Panc1 (cell line): ENCODE data around the gene CTCFL. TPM values are rescaled to one million over a fixed set of nuclear protein-coding genes. Genes with fewer than 3 reads are reported as not detected.
"Not testable (repeated sequence)": the region's sequence is repeated elsewhere in the genome, so short reads cannot be mapped to it uniquely, and the experiment has no call there.

Experiments used
- ATAC-seq: fragments of 200-7000 bp; cut with Tn5 transposase; 2 replicates; pipeline ENCODE4 v1.9.1; 2020; ENCODE audit warnings: mild to moderate bottlenecking, moderate library complexity
- BruUV-seq: library from RNA; stranded (reverse); fragments of 400-500 nt; replicated peaks from 2 replicates; lab custom pipeline; 2021; lab: Mats Ljungman, UMichigan
- CTCF ChIA-PET: fragments of 300-600 bp; sonication (Branson Sonifier 250); formaldehyde crosslinking; loops from one replicate; lab custom pipeline; 2022; ENCODE audit warnings: antibody characterized with exemption; lab: Charles Lee
- POLR2A ChIA-PET: fragments of 300-600 bp; sonication (Branson Sonifier 250); formaldehyde crosslinking; loops from one replicate; lab custom pipeline; 2022; ENCODE audit warnings: antibody characterized with exemption; lab: Charles Lee
- DNase-seq: peaks from one replicate; pipeline ENCODE4 v3.0.0-alpha.2; 2010; ENCODE audit warnings: low read depth, low spot score
- H3K27ac ChIP-seq: 2 replicates; pipeline ENCODE4 v1.5.1; 2011; ENCODE audit warnings: mild to moderate bottlenecking, low read length, inconsistent platforms
- H3K27me3 ChIP-seq: fragments of 200-500 bp; sonication (Bioruptor generic); 2 replicates; pipeline ENCODE4 v1.6.0; 2014; ENCODE audit warnings: low read length, inconsistent platforms; ENCODE audit not compliant: control insufficient read depth, insufficient read depth
- H3K36me3 ChIP-seq: fragments of 200-500 bp; sonication (Bioruptor generic); 2 replicates; pipeline ENCODE4 v1.5.1; 2014; ENCODE audit warnings: inconsistent platforms, mild to moderate bottlenecking, low read length, moderate library complexity; ENCODE audit not compliant: control insufficient read depth, insufficient read depth
- H3K4me1 ChIP-seq: 2 replicates; pipeline ENCODE4 v1.5.1; 2011; ENCODE audit warnings: inconsistent platforms, mild to moderate bottlenecking, low read length, moderate library complexity; ENCODE audit not compliant: control insufficient read depth, insufficient read depth
- H3K4me3 ChIP-seq, 2 experiments: 2 replicates each; pipeline ENCODE4 v1.5.1; 2011 to 2012; ENCODE audit warnings: low read depth in 2 of 2, low read length in 2 of 2, mild to moderate bottlenecking in 2 of 2, inconsistent platforms in 1 of 2, moderate library complexity in 1 of 2
- H3K9me3 ChIP-seq: fragments of 200-500 bp; sonication (Bioruptor generic); 2 replicates; pipeline ENCODE4 v1.5.1; 2014; ENCODE audit warnings: low read depth, mild to moderate bottlenecking, inconsistent platforms, low read length, moderate library complexity; ENCODE audit not compliant: control insufficient read depth, insufficient read depth
- CTCF ChIP-seq: fragments of 450-650 bp; IDR thresholded peaks from 2 replicates; pipeline ENCODE4 v1.5.1; 2017; ENCODE audit warnings: mild to moderate bottlenecking
- POLR2AphosphoS5 ChIP-seq: IDR thresholded peaks from 2 replicates; pipeline ENCODE4 v1.6.1; 2012; ENCODE audit warnings: mild to moderate bottlenecking, low read depth, low read length, moderate library complexity
- SIN3A ChIP-seq: IDR thresholded peaks from 2 replicates; pipeline ENCODE4 v1.6.1; 2012; ENCODE audit warnings: low read depth, mild to moderate bottlenecking, low read length, moderate library complexity, borderline replicate concordance; ENCODE audit not compliant: insufficient read depth
- TCF7L2 ChIP-seq: IDR thresholded peaks from 2 replicates; pipeline ENCODE4 v1.6.1; 2011; ENCODE audit warnings: mild to moderate bottlenecking, low read depth, low read length, inconsistent platforms
- in situ Hi-C: cut with HindIII; loops from 2 replicates; pipeline ENCODE4 v1.10.0; 2016; ENCODE audit warnings: low sequenced_read_pairs, low pct_unique_long_range_greater_than_20kb
- intact Hi-C: fragments of 100-400 bp; cut with micrococcal nuclease; formaldehyde crosslinking; loops from one replicate; pipeline ENCODE4 v1.10.0; 2022; ENCODE audit not compliant: unreplicated experiment
- total RNA-seq: library from RNA; stranded (reverse); gene quantifications from one replicate; pipeline ENCODE4 v1.2.1, GENCODE V29; 2021; ENCODE audit not compliant: unreplicated experiment
- TF ChIP-seq, protein P1 (sequence below), 2 experiments: IDR thresholded peaks; 2 replicates each; pipeline ENCODE4 v1.6.1; 2011 to 2012; ENCODE audit warnings: low read depth in 2 of 2, control low read depth in 1 of 2, low read length in 1 of 2, mild to moderate bottlenecking in 1 of 2, moderate library complexity in 1 of 2; ENCODE audit not compliant: insufficient read depth in 1 of 2

The CTCFL gene
- total RNA-seq, 1 experiment from 2014 or later: 0.05 TPM

GRCh38 chr20:57513199-57513598, 11.7 kb downstream of the CTCFL start:
- DNase-seq (no peak), ATAC-seq (no peak)
- no peak overlapping the region for H3K27ac ChIP-seq
- in situ Hi-C loops: no loop called here
- POLR2A ChIA-PET: no interaction called here
- no peak overlapping the region for H3K4me3 ChIP-seq
- CTCF ChIA-PET: no interaction called here
- TF ChIP-seq SIN3A (no peak), CTCF (no peak), TCF7L2 (no peak), POLR2AphosphoS5 (no peak)
- TF ChIP-seq, protein P1, sequence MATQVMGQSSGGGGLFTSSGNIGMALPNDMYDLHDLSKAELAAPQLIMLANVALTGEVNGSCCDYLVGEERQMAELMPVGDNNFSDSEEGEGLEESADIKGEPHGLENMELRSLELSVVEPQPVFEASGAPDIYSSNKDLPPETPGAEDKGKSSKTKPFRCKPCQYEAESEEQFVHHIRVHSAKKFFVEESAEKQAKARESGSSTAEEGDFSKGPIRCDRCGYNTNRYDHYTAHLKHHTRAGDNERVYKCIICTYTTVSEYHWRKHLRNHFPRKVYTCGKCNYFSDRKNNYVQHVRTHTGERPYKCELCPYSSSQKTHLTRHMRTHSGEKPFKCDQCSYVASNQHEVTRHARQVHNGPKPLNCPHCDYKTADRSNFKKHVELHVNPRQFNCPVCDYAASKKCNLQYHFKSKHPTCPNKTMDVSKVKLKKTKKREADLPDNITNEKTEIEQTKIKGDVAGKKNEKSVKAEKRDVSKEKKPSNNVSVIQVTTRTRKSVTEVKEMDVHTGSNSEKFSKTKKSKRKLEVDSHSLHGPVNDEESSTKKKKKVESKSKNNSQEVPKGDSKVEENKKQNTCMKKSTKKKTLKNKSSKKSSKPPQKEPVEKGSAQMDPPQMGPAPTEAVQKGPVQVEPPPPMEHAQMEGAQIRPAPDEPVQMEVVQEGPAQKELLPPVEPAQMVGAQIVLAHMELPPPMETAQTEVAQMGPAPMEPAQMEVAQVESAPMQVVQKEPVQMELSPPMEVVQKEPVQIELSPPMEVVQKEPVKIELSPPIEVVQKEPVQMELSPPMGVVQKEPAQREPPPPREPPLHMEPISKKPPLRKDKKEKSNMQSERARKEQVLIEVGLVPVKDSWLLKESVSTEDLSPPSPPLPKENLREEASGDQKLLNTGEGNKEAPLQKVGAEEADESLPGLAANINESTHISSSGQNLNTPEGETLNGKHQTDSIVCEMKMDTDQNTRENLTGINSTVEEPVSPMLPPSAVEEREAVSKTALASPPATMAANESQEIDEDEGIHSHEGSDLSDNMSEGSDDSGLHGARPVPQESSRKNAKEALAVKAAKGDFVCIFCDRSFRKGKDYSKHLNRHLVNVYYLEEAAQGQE (IDR thresholded peaks at IDR 0.05; ENCODE audit: insufficient read depth in 1 of 2, low read depth in 2 of 2, low read length in 1 of 2): no peak
- no peaks in the 10 kb centered on the region for H3K9me3 ChIP-seq
- BruUV-seq: no TSS peak
- H3K4me1 ChIP-seq: no peaks in the 10 kb centered on the region
- no peaks in the 10 kb centered on the region for H3K27me3 ChIP-seq
- no peaks in the 10 kb centered on the region for H3K36me3 ChIP-seq
- intact Hi-C loops: loop anchor here (1.0 kb wide), 1 partner anchor 81 kb away; no protein-coding TSS in a partner anchor

DNA sequence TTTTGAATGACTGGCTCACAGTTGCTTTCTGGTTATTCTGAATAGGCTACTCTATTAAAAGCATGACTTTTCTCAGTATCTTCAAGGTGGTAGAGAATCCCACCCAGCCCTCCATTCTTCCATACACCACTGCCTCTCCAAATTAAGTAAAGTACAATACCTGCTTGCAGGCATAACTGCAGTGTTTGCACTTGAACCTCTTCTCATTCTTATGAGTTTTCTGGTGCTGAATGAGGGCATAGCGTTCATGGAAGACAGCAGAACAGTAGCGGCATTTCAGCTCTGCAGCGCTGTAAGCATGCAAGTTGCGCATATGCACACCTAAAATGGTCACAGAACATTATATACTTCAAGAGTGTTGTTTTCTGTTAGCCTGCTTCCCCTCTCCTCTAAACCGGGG, 12.5 kb downstream of the CTCFL start:
- TF ChIP-seq TCF7L2 (no peak), POLR2AphosphoS5 (no peak), SIN3A (no peak), CTCF (no peak)
- TF ChIP-seq, protein P1 (IDR thresholded peaks at IDR 0.05; ENCODE audit: insufficient read depth in 1 of 2, low read depth in 2 of 2, low read length in 1 of 2): no peak
- POLR2A ChIA-PET: no interaction called here
- no peak overlapping the region for H3K4me3 ChIP-seq
- no peak for DNase-seq
- ATAC-seq: no peak
- H3K27me3 ChIP-seq: no peaks in the 10 kb centered on the region
- H3K4me1 ChIP-seq: no peaks in the 10 kb centered on the region
- H3K27ac ChIP-seq: no peak overlapping the region
- H3K9me3 ChIP-seq: no peaks in the 10 kb centered on the region
- CTCF ChIA-PET: no interaction called here
- BruUV-seq: no TSS peak
- intact Hi-C loops: no loop called here
- in situ Hi-C loops: no loop called here
- no peaks in the 10 kb centered on the region for H3K36me3 ChIP-seq

DNA sequence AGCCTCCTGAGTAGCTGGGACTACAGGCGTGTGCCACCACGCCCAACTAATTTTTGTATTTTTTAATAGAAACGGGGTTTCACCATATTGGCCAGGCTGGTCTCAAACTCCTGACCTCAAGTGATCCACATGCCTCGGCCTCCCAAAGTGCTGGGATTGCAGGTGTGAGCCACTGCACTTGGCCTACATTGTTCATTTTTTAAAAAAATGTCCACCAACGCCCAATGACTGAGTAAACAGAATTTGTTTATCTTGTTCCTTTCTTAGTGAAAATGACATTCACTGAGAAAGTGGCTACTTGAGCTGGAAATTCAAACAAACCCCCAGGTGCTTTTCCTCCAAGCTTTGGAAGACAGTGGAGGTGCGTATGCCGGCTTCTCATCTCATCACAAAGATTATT, 13.2 kb downstream of the CTCFL start:
- H3K27ac ChIP-seq, H3K36me3 ChIP-seq, H3K9me3 ChIP-seq, H3K4me1 ChIP-seq, CTCF ChIA-PET, ATAC-seq, in situ Hi-C loops, DNase-seq, intact Hi-C loops, BruUV-seq, POLR2A ChIA-PET, H3K27me3 ChIP-seq, H3K4me3 ChIP-seq: not testable (repeated sequence)
